Spleen (tissue), 7 donors: ENCODE measurements around the gene TBRG1.

Source experiments
- POLR2AphosphoS5 ChIP-seq, 3 donors: sonication (generic); formaldehyde crosslinking; IDR thresholded peaks; one replicate each; pipeline ENCODE4 v1.5.1; 2017; ENCODE audit warnings: antibody characterized with exemption in 3 of 3
- TF ChIP-seq, protein P1 (sequence below), 11 experiments: fragments of 200-600 bp in 7 of 11; fragments of 450-650 bp in 4 of 11; sonication (generic) in 4 of 11; IDR thresholded peaks in 8 of 11; conservative IDR thresholded peaks in 3 of 11; 1 replicate in 7 of 11; 2 replicates in 4 of 11; pipeline versions ENCODE4 v1.4.0 to v1.8.0; 2016 to 2021; ENCODE audit warnings: antibody characterized with exemption in 11 of 11, inconsistent platforms in 4 of 11, mild to moderate bottlenecking in 1 of 11
- donor health status: DM: no; HTN: no; CAD: no; lungs with moderate emphysema.
- donor health status: DM: no; HTN: no; CAD: no.
- donor health status: DM: no; HTN: no; CAD: no.

DNA sequence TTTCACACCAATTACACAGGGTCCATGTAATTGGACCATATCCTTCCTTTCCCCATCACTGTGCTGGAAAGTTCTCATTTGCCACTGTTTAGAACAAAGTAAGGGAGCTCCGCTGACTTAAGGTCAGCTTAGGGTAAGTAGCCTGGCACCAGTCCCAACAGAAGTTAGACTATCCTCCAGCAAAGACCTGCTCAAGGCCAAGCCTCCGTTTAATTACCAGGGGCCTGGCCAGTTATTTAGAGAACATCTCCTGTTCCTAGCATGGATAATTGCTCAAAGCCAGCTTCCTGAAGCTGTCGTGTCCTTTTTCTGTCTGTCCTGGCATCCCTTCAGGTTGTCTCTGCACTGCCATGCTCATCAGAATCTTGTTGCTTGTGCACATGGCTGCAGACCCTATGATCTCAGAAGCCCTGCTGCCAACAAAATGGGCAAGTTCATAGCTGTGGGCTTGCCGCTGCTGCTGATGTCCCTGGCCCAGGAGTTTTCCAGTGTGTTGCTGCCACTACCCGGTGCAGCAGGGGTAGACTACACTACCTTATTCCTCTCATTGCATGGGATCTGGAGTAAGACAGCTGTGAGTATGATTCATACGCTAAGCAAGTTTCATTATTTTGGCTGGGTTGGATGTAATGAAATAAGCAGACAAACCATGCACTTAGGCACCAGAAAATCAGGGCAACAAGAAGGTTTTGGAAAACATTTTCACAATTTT lies 44.8 kb upstream of the TBRG1 start:
- TF ChIP-seq, protein P1, sequence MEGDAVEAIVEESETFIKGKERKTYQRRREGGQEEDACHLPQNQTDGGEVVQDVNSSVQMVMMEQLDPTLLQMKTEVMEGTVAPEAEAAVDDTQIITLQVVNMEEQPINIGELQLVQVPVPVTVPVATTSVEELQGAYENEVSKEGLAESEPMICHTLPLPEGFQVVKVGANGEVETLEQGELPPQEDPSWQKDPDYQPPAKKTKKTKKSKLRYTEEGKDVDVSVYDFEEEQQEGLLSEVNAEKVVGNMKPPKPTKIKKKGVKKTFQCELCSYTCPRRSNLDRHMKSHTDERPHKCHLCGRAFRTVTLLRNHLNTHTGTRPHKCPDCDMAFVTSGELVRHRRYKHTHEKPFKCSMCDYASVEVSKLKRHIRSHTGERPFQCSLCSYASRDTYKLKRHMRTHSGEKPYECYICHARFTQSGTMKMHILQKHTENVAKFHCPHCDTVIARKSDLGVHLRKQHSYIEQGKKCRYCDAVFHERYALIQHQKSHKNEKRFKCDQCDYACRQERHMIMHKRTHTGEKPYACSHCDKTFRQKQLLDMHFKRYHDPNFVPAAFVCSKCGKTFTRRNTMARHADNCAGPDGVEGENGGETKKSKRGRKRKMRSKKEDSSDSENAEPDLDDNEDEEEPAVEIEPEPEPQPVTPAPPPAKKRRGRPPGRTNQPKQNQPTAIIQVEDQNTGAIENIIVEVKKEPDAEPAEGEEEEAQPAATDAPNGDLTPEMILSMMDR (IDR thresholded peaks at IDR 0.05 in 8 of 11, conservative IDR thresholded peaks at IDR 0.05 in 3 of 11) = no peak
- no peak for TF ChIP-seq POLR2AphosphoS5 (IDR thresholded peaks at IDR 0.05)
